Keratinocyte (primary cell): ENCODE results near the gene LMNA. TPM values are rescaled to one million over a fixed set of nuclear protein-coding genes. Genes with fewer than 3 reads are reported as not detected.

Source experiments
- DNase-seq: peaks from one replicate; pipeline ENCODE4 v3.0.0-alpha.2; 2011; ENCODE audit warnings: low read depth, missing footprints, low spot score
- FAIRE-seq: peaks from 2 replicates; lab custom pipeline; 2011; peaks lifted over from hg19 to GRCh38; lab: Jason Lieb, UNC
- H2AFZ ChIP-seq: 2 replicates; pipeline ENCODE4 v1.6.0; 2012; ENCODE audit warnings: low read length, control low read depth, inconsistent platforms; ENCODE audit not compliant: control insufficient read depth
- H3K27ac ChIP-seq: 2 replicates; pipeline ENCODE4 v1.5.1; 2011; ENCODE audit warnings: low read length; ENCODE audit not compliant: control insufficient read depth, insufficient read depth
- H3K27me3 ChIP-seq: 3 replicates; pipeline ENCODE4 v1.6.0; 2011; ENCODE audit warnings: low read length; ENCODE audit not compliant: control insufficient read depth, insufficient read depth; ENCODE audit errors: extremely low read depth
- H3K36me3 ChIP-seq, 2 experiments: 2 replicates in 1 of 2; 3 replicates in 1 of 2; pipeline ENCODE4 v1.5.1; 2011; ENCODE audit warnings: low read length in 2 of 2, mild to moderate bottlenecking in 1 of 2; ENCODE audit not compliant: control insufficient read depth in 2 of 2, insufficient read depth in 2 of 2; ENCODE audit errors: extremely low read depth in 1 of 2
- H3K4me1 ChIP-seq: 3 replicates; pipeline ENCODE4 v1.5.1; 2011; ENCODE audit warnings: low read length; ENCODE audit not compliant: control insufficient read depth, insufficient read depth; ENCODE audit errors: extremely low read depth
- H3K4me2 ChIP-seq: 3 replicates; pipeline ENCODE4 v1.6.0; 2011; ENCODE audit warnings: low read depth, low read length; ENCODE audit not compliant: control insufficient read depth, insufficient read depth; ENCODE audit errors: extremely low read depth
- H3K4me3 ChIP-seq, 3 experiments: fragments of 200-600 bp in 1 of 3; sonication (generic) in 1 of 3; 2 replicates in 2 of 3; 3 replicates in 1 of 3; pipeline ENCODE4 v1.5.1; 2011 to 2016; ENCODE audit warnings: low read length in 3 of 3, mild to moderate bottlenecking in 3 of 3, control low read depth in 2 of 3, inconsistent platforms in 1 of 3, low read depth in 1 of 3, mixed read lengths in 1 of 3, mixed run types in 1 of 3, moderate library complexity in 1 of 3; ENCODE audit not compliant: control insufficient read depth in 2 of 3, insufficient read depth in 2 of 3; ENCODE audit errors: extremely low read depth in 1 of 3
- H3K79me2 ChIP-seq: 2 replicates; pipeline ENCODE4 v1.6.0; 2012; ENCODE audit warnings: low read length; ENCODE audit not compliant: control insufficient read depth, insufficient read depth
- H3K9ac ChIP-seq: 3 replicates; pipeline ENCODE4 v1.6.0; 2011; ENCODE audit warnings: low read length; ENCODE audit not compliant: control insufficient read depth, insufficient read depth; ENCODE audit errors: extremely low read depth
- H3K9me1 ChIP-seq: 3 replicates; pipeline ENCODE4 v1.6.0; 2011; ENCODE audit warnings: low read length; ENCODE audit not compliant: control insufficient read depth, insufficient read depth; ENCODE audit errors: extremely low read depth
- H3K9me3 ChIP-seq: 2 replicates; pipeline ENCODE4 v1.5.1; 2012; ENCODE audit warnings: low read depth, low read length; ENCODE audit not compliant: control insufficient read depth
- H4K20me1 ChIP-seq: 3 replicates; pipeline ENCODE4 v1.6.0; 2011; ENCODE audit warnings: low read length; ENCODE audit not compliant: control insufficient read depth, insufficient read depth; ENCODE audit errors: extremely low read depth
- CTCF ChIP-seq, 3 experiments: IDR thresholded peaks in 1 of 3; conservative IDR thresholded peaks in 1 of 3; optimal IDR thresholded peaks in 1 of 3; 2 replicates in 2 of 3; 3 replicates in 1 of 3; pipeline versions ENCODE3 to v1.5.1; 2011; ENCODE audit warnings: low read length in 3 of 3, mild to moderate bottlenecking in 3 of 3, moderate library complexity in 2 of 3, control low read depth in 1 of 3, inconsistent platforms in 1 of 3; ENCODE audit not compliant: insufficient read depth in 2 of 3; ENCODE audit errors: extremely low read depth in 1 of 3
- EZH2 ChIP-seq: IDR thresholded peaks from one replicate; pipeline ENCODE4 v1.6.1; 2012; ENCODE audit warnings: inconsistent platforms, mild to moderate bottlenecking, low read length, moderate library complexity
- dilution Hi-C: fragments of 300-500 bp; cut with MboI; formaldehyde crosslinking; loops from one replicate; pipeline ENCODE4 v1.7.0; 2020; ENCODE audit warnings: low sequenced_read_pairs; ENCODE audit not compliant: extremely low pct_ligation_motif_present
- polyA plus RNA-seq, 5 experiments: library from polyadenylated mRNA; depleted of rRNA in 3 of 5; stranded (reverse) in 3 of 5; stranded (forward) in 1 of 5; unstranded in 1 of 5; fragments of >200 nt; gene quantifications; 1 replicate in 1 of 5; 2 replicates in 3 of 5; 3 replicates in 1 of 5; pipeline versions ENCODE4 v1.2.1 to v1.2.3, GENCODE V29; 2011 to 2012; ENCODE audit warnings: missing spikeins in 2 of 5, low read depth in 1 of 5, low replicate concordance in 1 of 5

LMNA gene
- polyA plus RNA-seq, 1 donor (not counting 4 experiments of a cell fraction or from before 2014, with no cell fraction given) = 444 TPM

- no peaks in the 10 kb centered on the region for H3K79me2 ChIP-seq
- no peak overlapping the region for H3K27ac ChIP-seq
- no peak overlapping the region for H2AFZ ChIP-seq
- no peak overlapping the region for H3K4me3 ChIP-seq
- FAIRE-seq (no peak), DNase-seq (no peak)
- no peaks in the 10 kb centered on the region for H3K4me1 ChIP-seq
- TF ChIP-seq CTCF (optimal IDR thresholded peaks at IDR 0.05 in 1 of 3, IDR thresholded peaks at IDR 0.05 in 1 of 3, conservative IDR thresholded peaks at IDR 0.05 in 1 of 3; ENCODE audit: extremely low read depth in 1 of 3, insufficient read depth in 2 of 3, low read length in 3 of 3) = no peak
- no peak for TF ChIP-seq EZH2
- H3K27me3 ChIP-seq = no peaks in the 10 kb centered on the region
- dilution Hi-C loops = no loop called here
- no peaks in the 10 kb centered on the region for H3K9me1 ChIP-seq
- H3K36me3 ChIP-seq = peaks cover 6 to 10% of the 10 kb centered on the region in 2 experiments
- no peak overlapping the region for H3K9ac ChIP-seq
- no peaks in the 10 kb centered on the region for H4K20me1 ChIP-seq
- H3K4me2 ChIP-seq = no peak overlapping the region
- no peaks in the 10 kb centered on the region for H3K9me3 ChIP-seq
Measured at GRCh38 chr1:156075162-156075561, 39.3 kb upstream of the LMNA start.

GRCh38 chr1:156075775-156076204 is 38.7 kb upstream of the LMNA start:
- Histone ChIP-seq H3K9me3 (no peaks in the 10 kb centered on the region), H2AFZ (no peak overlapping the region), H3K79me2 (no peaks in the 10 kb centered on the region), H3K4me1 (no peaks in the 10 kb centered on the region), H3K4me3 (no peak overlapping the region), H3K9ac (no peak overlapping the region), H3K9me1 (no peaks in the 10 kb centered on the region), H3K4me2 (no peak overlapping the region), H3K36me3 (peaks cover 5% of the 10 kb centered on the region in 2 experiments), H3K27ac (no peak overlapping the region), H4K20me1 (no peaks in the 10 kb centered on the region), H3K27me3 (no peaks in the 10 kb centered on the region)
- FAIRE-seq (no peak), DNase-seq (no peak)
- dilution Hi-C loops = no loop called here
- TF ChIP-seq EZH2 (no peak), CTCF (optimal IDR thresholded peaks at IDR 0.05 in 1 of 3, IDR thresholded peaks at IDR 0.05 in 1 of 3, conservative IDR thresholded peaks at IDR 0.05 in 1 of 3; ENCODE audit: extremely low read depth in 1 of 3, insufficient read depth in 2 of 3, low read length in 3 of 3) (no peak)
